Stimulated activated CD8-positive, alpha-beta memory T cell treated with anti-CD3 and anti-CD28 coated beads, Interleukin-15, amount 100 ng/mL, for 24 hours (primary cell): ENCODE measurements around the gene CBFA2T2.
"Not testable (repeated sequence)": the region's sequence is repeated elsewhere in the genome, so short reads cannot be mapped to it uniquely, and the experiment has no call there.

Source experiments
- DNase-seq: peaks from one replicate; pipeline ENCODE4 v3.0.0-alpha.2; 2020; ENCODE audit warnings: low read depth

The CBFA2T2 gene

GRCh38 chr20:33697129-33697528, 207.2 kb downstream of the CBFA2T2 start:
- no peak for DNase-seq

DNA sequence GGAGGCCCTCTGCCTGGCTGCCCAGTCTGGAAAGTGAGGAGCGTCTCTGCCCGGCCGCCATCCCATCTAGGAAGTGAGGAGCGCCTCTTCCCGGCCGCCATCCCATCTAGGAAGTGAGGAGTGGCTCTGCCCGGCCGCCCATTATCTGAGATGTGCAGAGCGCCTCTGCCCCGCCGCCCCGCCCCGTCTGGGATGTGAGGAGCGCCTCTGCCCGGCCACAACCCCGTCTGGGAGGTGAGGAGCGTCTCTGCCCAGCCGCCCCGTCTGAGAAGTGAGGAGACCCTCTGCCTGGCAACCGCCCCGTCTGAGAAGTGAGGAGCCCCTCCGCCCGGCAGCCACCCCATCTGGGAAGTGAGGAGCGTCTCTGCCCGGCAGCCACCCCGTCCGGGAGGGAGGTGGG, 209.1 kb downstream of the CBFA2T2 start:
- not testable (repeated sequence) for DNase-seq
